Hematopoietic multipotent progenitor cell treated with erythropoietin and hydrocortisone succinate and interleukin-3 and kit ligand, for 15 days (in vitro differentiated cells): ENCODE data around the gene NAALAD2.
A peak's percentile ranks its signal among the peaks of the same experiment; 100 is the strongest.
"Not testable (repeated sequence)": the region's sequence is repeated elsewhere in the genome, so short reads cannot be mapped to it uniquely, and the experiment has no call there.

Experiments
- DNase-seq: peaks from one replicate; pipeline ENCODE4 v3.0.0-alpha.2; 2015; ENCODE audit warnings: low spot score

Gene NAALAD2

GRCh38 chr11:90192869-90193582 is 58.6 kb downstream of the NAALAD2 start:
- no peak for DNase-seq

DNA sequence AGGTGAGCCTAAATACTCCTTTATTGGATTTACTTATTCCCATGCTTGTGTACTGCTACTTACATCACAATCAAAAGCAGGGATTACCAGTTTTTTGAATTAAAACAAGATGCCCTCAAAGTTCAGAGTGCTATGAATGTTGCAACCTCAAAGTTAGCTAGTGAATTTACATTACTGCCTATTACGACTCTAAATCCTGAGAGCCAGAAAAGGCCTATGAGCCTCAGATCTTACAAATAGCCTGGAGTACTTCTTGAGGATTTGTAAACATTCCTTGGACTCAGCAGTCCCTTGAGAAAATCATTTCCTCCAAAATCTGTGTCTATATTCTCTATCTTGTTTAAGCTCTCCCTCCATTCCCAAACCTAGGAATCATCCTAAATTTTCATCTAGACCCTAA is 62.9 kb downstream of the NAALAD2 start:
- DNase-seq = no peak

DNA sequence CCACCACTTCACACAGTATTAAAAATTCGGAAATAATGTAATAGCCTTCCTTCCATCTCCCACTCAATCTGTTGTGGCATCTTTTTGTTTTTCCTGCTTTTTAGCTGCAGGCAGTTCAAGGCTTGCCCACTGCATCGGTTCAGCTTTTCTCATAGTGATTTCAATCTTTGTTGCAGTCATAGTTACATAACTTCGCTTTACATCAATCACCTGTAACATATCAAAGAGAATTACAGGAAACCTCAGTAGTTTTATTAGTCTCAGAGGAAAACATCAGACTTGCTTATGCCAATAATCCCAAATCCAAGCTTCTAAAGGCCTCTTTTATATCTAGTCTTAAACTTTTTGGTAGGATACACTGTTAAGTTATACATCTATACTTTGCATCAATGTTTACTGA is 67.9 kb downstream of the NAALAD2 start:
- no peak for DNase-seq

- DNase-seq = no peak
These were observed 69.9 kb downstream of the NAALAD2 start for GRCh38 chr11:90204407-90204806.

DNA sequence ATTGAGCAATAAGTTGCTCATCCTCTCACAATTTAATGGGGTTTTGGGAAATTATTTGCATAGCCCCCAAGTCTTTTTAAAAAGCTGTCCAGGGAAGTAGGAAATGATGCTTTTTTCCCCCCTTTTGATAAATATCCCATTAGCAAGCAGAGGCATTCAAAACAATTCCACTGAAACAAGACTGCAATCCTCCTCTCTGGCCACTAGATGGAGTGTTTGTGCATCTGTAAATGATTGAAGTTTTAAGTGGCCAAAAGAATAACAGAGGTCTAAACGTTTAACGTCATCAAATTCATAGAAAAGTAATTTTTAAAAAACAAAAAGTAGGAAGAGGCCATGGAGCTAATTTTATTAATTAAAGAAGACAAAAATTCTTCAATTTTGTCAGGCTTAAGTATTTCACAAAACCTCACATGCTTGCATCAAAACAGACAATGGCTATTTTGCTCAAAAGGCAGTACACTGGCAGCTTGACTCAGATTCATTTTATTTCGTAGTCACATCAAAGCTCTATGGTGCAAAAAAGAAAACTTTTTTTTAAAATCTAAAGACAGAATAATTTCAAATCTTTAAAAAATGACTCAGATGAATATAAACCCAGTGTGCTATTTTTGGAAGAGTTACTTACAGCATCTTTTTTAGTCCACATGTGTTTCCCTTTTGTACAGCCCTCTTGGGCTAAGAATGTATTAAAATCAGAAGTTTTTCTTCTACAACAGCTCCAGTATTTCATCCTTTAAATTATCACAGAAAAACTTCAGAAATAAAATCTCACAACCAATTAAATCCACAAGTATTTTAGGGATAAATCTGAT is 70.6 kb downstream of the NAALAD2 start:
- peak; percentile 70 for DNase-seq

DNA sequence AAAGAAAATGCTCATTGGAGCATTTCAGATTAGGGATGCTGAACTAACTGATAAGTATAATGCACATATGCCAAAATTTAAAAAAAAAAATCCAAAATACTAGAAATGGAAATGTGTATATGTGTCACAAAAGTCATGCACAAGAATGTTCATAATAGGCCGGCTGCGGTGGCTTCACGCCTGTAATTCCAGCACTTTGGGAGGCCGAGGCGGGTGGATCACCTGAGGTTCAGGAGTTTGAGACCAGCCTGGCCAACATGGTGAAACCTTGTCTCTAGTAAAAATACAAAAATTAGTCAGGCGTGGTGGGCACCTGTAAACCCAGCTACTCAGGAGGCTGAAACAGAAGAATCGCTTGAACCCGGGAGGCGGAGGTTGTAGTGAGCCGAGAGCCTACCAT is 73.5 kb downstream of the NAALAD2 start:
- DNase-seq = not testable (repeated sequence)

DNA sequence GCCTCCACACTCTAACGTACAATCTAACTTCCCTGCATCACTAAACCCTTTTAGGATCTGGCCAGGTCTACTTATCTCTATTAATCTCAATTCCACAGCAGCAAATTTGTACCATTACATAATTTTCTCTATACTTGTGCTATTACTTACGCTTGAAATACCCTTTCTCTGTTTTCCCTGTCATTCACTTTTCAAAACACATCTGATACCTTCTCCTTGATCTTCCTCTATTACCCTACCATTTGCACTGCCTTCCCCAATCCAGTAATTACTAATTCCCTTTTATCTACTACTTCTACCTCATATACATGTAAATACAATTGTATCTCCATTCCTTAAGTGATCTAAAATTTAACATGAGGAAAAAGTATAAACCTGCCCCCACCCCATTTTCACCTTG is 74.4 kb downstream of the NAALAD2 start:
- DNase-seq = no peak

DNA sequence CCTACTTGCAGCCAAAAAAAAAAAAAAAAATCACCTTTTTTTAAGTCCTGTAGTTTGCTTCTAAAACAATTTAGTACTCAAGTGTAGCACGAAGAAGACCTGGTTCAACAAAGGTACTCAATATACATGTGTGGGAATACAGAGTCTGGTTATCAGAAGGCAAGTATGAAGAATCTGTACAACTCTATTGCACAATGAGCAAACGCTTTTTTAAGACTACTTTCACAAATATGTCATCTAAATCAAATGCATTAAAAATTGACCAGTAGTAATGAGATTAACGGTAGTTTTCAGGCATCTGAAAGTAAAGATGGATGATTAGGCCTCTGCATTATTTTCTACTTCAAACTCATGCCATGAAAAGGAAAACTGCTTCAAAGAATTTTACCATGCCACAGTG is 78.9 kb downstream of the NAALAD2 start:
- DNase-seq = no peak

- no peak for DNase-seq
These were observed 82.1 kb downstream of the NAALAD2 start for GRCh38 chr11:90216611-90217010.

- no peak for DNase-seq
These were observed 84.1 kb downstream of the NAALAD2 start for GRCh38 chr11:90218606-90219005.

DNA sequence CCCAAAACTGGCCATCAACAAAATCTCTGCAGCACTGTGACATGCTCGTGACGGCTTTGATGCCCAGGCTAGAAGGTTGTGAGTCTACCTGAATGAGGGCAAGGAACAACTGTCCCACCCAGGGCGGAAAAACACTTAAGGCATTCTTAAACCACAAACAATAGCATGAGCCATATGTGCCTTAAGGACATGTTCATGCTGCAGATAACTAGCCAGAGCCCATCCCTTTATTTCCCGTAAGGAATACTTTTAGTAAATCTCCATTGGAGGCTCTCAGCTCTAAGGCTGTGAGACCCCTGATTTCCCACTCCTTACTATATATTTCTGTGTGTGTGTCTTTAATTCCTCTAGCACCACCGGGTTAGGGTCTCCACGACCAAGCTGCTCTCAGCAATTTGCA is 85.0 kb downstream of the NAALAD2 start:
- no peak for DNase-seq

DNA sequence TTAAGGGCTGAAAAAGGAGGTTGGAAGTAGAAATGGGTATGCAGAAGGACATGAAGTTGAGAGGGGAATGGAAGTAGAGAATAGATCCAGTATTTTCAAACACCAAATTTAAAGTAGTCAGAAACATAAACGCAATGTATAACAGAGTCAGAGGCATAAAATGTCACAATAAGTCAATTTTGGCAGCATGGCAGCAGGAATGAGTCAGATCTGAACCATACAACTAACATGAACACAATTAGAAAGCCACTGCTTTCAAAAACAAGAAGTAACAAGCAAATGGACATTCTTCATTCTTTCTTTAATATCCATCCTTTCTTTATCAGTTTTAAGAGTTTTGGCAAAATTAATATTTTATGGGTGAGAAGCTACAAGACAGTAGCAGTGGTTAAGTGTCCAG is 85.9 kb downstream of the NAALAD2 start:
- no peak for DNase-seq

DNA sequence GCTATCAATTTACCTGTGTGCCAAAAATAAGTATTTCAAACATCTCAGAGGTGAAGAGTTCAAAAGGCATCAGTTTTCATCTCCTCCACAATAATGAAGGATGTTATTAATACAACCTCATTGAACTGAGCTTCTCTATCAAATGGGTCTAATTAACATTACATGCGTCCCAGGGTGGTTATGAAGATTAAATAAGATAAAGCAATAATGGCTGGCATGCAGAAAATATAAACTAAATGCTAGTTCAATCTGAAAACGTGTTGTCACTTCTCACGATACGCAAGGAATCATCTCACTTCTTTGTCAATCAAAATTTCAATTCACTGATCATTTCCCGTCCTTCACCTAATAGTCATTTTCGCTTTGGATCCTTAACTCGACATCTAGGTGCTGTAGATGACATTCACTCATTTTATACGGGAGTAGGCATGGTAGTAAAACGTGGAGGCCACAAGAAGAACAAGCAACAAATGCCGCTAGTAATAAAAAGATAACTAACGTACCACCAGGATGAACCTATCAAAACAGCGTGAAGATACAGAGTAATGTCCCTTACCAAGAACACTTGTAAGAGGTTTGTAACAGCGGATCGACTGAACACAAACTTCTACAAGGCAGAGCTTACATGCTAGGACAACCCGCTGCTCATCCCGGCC is 87.5 kb downstream of the NAALAD2 start:
- DNase-seq = no peak

DNA sequence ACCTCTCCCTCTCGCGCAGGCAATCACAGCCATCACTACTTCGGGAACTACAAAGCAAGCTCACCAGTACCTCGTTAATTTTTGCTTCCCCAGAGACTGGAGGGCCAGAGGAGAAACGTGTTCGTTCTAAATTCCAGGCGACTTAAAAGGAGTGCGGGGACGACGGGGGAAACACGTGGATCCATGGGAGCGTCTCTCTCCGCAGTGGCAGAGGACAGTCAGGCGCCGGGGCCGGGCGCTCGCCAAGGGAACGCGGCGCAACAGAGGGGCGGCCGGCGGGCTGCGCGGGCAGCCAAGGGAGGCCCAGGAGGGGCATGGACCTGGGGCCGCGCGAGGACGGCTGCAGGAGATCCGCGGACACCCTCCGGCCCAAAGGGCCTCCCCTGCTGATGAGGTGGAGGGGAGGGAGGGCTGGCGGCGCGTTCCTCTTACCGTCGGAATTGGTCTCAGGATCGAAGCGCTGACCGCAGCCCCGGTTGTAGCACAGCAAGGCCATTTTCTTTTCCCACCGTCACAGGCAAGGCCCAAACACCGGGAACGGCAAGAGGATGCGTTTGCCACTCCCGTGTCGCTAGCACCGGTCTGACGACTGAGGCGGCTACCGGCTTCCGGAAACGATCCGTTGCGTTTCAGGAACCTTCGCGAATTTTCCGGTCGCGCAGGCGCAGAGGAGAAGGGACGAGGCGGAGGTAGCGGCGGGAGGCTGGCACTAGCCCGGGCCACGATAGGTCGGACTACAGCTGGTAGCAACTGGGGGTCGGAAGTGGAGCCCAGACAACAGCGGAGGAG is 88.2 kb downstream of the NAALAD2 start, which contains the start of gene CHORDC1:
CHORDC1 (minus strand) TSS at position 591 of the 789 bp plus-strand sequence; CDS start at position 496, 95 bp downstream.
- DNase-seq = peak; percentile 84

- no peak for DNase-seq
These were observed 88.8 kb downstream of the NAALAD2 start for GRCh38 chr11:90223248-90223585.

- DNase-seq = no peak
These were observed 93.6 kb downstream of the NAALAD2 start for GRCh38 chr11:90228056-90228455.

- DNase-seq = no peak
These were observed 95.3 kb downstream of the NAALAD2 start for GRCh38 chr11:90229791-90230190.

GRCh38 chr11:90234977-90235376 is 100.5 kb downstream of the NAALAD2 start:
- no peak for DNase-seq

DNA sequence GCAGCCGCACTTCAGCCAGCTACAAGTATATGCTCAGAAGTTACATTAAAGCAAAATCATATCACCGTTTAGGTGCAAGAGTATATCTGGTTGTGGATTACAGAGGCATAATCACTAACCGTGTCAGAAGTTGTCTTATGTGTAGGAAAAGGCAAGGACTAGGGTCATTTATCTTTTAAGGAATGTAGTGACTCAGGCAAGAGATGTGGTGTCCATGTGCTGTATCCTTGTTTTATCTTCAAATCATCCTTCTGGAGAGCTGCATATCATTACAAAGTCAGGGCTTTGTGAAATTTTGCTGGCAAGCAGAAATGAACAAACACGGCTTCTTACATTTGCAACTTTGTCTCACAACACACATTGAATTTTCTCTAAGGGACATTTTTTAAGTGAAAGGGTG is 101.1 kb downstream of the NAALAD2 start:
- DNase-seq = no peak

GRCh38 chr11:90237004-90237403 is 102.5 kb downstream of the NAALAD2 start:
- no peak for DNase-seq

DNA sequence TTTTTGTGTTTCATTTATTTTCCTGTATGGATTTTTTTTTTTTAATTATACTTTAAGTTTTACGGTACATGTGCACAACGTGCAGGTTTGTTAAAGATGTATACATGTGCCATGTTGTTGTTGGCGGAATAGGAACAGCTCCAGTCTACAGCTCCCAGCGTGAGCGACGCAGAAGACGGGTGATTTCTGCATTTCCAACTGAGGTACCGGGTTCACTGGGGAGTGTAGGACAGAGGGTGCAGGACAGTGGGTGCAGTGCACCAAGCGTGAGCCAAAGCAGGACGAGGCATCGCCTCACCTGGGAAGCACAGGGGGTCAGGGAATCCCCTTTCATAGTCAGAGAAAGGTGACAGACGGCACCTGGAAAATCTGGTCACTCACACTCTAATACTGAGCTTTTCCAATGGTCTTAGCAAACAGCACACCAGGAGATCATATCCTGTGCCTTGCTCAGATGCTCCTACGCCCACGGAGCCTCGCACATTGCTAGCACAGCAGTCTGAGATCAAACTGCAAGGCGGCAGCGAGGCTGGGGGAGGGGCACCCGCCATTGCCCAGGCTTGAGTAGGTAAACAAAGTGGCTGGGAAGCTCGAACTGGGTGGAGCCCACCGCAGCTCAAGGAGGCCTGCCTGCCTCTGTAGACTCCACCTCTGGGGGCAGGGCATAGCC is 105.6 kb downstream of the NAALAD2 start:
- DNase-seq = not testable (repeated sequence)

GRCh38 chr11:90241414-90241813 is 107.0 kb downstream of the NAALAD2 start:
- no peak for DNase-seq
